SU-DHL-6 (cell line): Measurements from ENCODE around the gene CXCR6.

Experiments used
- H2AFZ ChIP-seq: fragments of 200-600 bp; sonication (generic); 2 replicates; pipeline ENCODE4 v1.6.1; 2014; ENCODE audit warnings: low read depth, mild to moderate bottlenecking, moderate library complexity, mixed read lengths, antibody characterized with exemption, low read length; ENCODE audit not compliant: severe bottlenecking
- H3F3A ChIP-seq: fragments of 200-600 bp; shearing (Covaris generic); 2 replicates; pipeline ENCODE4 v1.6.0; 2016; ENCODE audit warnings: antibody characterized with exemption, mild to moderate bottlenecking; ENCODE audit not compliant: insufficient read depth
- H3K27ac ChIP-seq: fragments of 200-600 bp; sonication (generic); 2 replicates; pipeline ENCODE4 v1.5.1; 2016; ENCODE audit warnings: low read depth, mild to moderate bottlenecking, low read length, moderate library complexity, mixed read lengths
- H3K27me3 ChIP-seq: fragments of 200-600 bp; sonication (generic), shearing (Covaris generic); 2 replicates; pipeline ENCODE4 v1.6.0; 2014; ENCODE audit warnings: mild to moderate bottlenecking, low read length
- H3K36me3 ChIP-seq: fragments of 200-600 bp; sonication (generic); 2 replicates; pipeline ENCODE4 v1.6.1; 2014; ENCODE audit warnings: mild to moderate bottlenecking, low read length, mixed read lengths
- H3K4me2 ChIP-seq: fragments of 300-600, 200-600 bp; shearing (Covaris generic), sonication (generic); 2 replicates; pipeline ENCODE4 v1.6.0; 2014; ENCODE audit warnings: low read length, low read depth, mild to moderate bottlenecking; ENCODE audit not compliant: poor library complexity, severe bottlenecking
- H3K4me3 ChIP-seq: fragments of 200-600 bp; sonication (generic); 2 replicates; pipeline ENCODE4 v1.5.1; 2014; ENCODE audit warnings: antibody characterized with exemption, low read length, mild to moderate bottlenecking, mixed read lengths; ENCODE audit not compliant: insufficient read depth, poor library complexity, severe bottlenecking
- H3K79me2 ChIP-seq: fragments of 200-600 bp; sonication (generic); 2 replicates; pipeline ENCODE4 v1.6.1; 2014; ENCODE audit warnings: mild to moderate bottlenecking, low read length, moderate library complexity; ENCODE audit not compliant: insufficient read depth
- H3K9ac ChIP-seq: fragments of 200-600 bp; sonication (generic); 2 replicates; pipeline ENCODE4 v1.7.0; 2014; ENCODE audit warnings: mild to moderate bottlenecking, low read length
- H3K9me2 ChIP-seq: fragments of 200-600 bp; sonication (generic); replicated peaks from 2 replicates; pipeline ENCODE4 v1.6.1; 2014; ENCODE audit warnings: low read length; ENCODE audit not compliant: insufficient read depth
- H3K9me3 ChIP-seq: fragments of 200-600 bp; sonication (generic); 2 replicates; pipeline ENCODE4 v1.6.1; 2014; ENCODE audit warnings: low read length, mixed read lengths; ENCODE audit not compliant: insufficient read depth
- H4K20me1 ChIP-seq: fragments of 200-600 bp; sonication (generic); 2 replicates; pipeline ENCODE4 v1.6.1; 2014; ENCODE audit warnings: low read depth, mild to moderate bottlenecking, antibody characterized with exemption, low read length, moderate library complexity, mixed read lengths
- EZH2phosphoT487 ChIP-seq: fragments of 200-600 bp; sonication (generic), shearing (Covaris generic); conservative IDR thresholded peaks from 2 replicates; pipeline ENCODE4 v1.6.1; 2018; ENCODE audit warnings: mild to moderate bottlenecking, antibody characterized with exemption, low read length, moderate library complexity, mixed read lengths
- TF ChIP-seq, protein P1 (sequence below): fragments of 200-600 bp; sonication (generic); IDR thresholded peaks from one replicate; pipeline ENCODE4 v1.5.1; 2017; ENCODE audit warnings: antibody characterized with exemption, mild to moderate bottlenecking, low read length, moderate library complexity; ENCODE audit not compliant: insufficient read depth, poor library complexity, severe bottlenecking

CXCR6 gene

GRCh38 chr3:45983770-45984169, 40.5 kb downstream of the CXCR6 start:
- Histone ChIP-seq H3K9ac (no peak overlapping the region), H3F3A (no peaks in the 10 kb centered on the region), H3K4me3 (no peak overlapping the region), H2AFZ (no peak overlapping the region), H3K9me3 (no peaks in the 10 kb centered on the region), H3K27ac (no peak overlapping the region), H3K4me2 (no peak overlapping the region), H3K79me2 (peaks cover 30% of the 10 kb centered on the region), H3K27me3 (no peaks in the 10 kb centered on the region), H3K36me3 (peaks cover 5% of the 10 kb centered on the region; the same call in 1 of the 2 replicates), H3K9me2 (no peaks in the 10 kb centered on the region), H4K20me1 (no peaks in the 10 kb centered on the region)
- TF ChIP-seq, protein P1, sequence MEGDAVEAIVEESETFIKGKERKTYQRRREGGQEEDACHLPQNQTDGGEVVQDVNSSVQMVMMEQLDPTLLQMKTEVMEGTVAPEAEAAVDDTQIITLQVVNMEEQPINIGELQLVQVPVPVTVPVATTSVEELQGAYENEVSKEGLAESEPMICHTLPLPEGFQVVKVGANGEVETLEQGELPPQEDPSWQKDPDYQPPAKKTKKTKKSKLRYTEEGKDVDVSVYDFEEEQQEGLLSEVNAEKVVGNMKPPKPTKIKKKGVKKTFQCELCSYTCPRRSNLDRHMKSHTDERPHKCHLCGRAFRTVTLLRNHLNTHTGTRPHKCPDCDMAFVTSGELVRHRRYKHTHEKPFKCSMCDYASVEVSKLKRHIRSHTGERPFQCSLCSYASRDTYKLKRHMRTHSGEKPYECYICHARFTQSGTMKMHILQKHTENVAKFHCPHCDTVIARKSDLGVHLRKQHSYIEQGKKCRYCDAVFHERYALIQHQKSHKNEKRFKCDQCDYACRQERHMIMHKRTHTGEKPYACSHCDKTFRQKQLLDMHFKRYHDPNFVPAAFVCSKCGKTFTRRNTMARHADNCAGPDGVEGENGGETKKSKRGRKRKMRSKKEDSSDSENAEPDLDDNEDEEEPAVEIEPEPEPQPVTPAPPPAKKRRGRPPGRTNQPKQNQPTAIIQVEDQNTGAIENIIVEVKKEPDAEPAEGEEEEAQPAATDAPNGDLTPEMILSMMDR: no peak
- no peak for TF ChIP-seq EZH2phosphoT487

- Histone ChIP-seq H4K20me1 (no peaks in the 10 kb centered on the region), H3K9me2 (no peaks in the 10 kb centered on the region), H3K27me3 (no peaks in the 10 kb centered on the region), H3K36me3 (peaks cover 5% of the 10 kb centered on the region; the same call in 1 of the 2 replicates), H3F3A (no peaks in the 10 kb centered on the region), H3K9ac (no peak overlapping the region), H3K4me2 (no peak overlapping the region), H3K4me3 (no peak overlapping the region), H3K79me2 (peaks cover 32% of the 10 kb centered on the region), H3K9me3 (no peaks in the 10 kb centered on the region), H3K27ac (no peak overlapping the region), H2AFZ (no peak overlapping the region)
- no peak for TF ChIP-seq EZH2phosphoT487
- TF ChIP-seq, protein P1: no peak
Measured at GRCh38 chr3:45984331-45985312, 41.4 kb downstream of the CXCR6 start.

GRCh38 chr3:45985532-45986302, 42.5 kb downstream of the CXCR6 start:
- Histone ChIP-seq H3K36me3 (peaks cover 4% of the 10 kb centered on the region; the same call in 1 of the 2 replicates), H3K9me2 (no peaks in the 10 kb centered on the region), H4K20me1 (no peaks in the 10 kb centered on the region), H3F3A (no peaks in the 10 kb centered on the region), H3K9ac (no peak overlapping the region), H3K27me3 (no peaks in the 10 kb centered on the region), H2AFZ (no peak overlapping the region), H3K9me3 (no peaks in the 10 kb centered on the region), H3K4me3 (no peak overlapping the region), H3K4me2 (no peak overlapping the region), H3K79me2 (peaks cover 38% of the 10 kb centered on the region), H3K27ac (no peak overlapping the region)
- TF ChIP-seq EZH2phosphoT487: no peak
- TF ChIP-seq, protein P1: no peak
